Vagina (tissue), 2 donors: ENCODE results near the gene C3orf38. TPM values are rescaled to one million over a fixed set of nuclear protein-coding genes. Genes with fewer than 3 reads are reported as not detected.

ENCODE experiments used
- DNase-seq, 2 donors: peaks; one replicate each; pipeline ENCODE4 v3.0.0-alpha.2; 2017; ENCODE audit errors: extremely low spot score in 2 of 2
- H3K27ac ChIP-seq: fragments of 200-600 bp; sonication (generic); one replicate; pipeline ENCODE4 v1.5.1; 2019
- H3K27me3 ChIP-seq: fragments of 200-600 bp; sonication (generic); one replicate; pipeline ENCODE4 v1.5.1; 2019
- H3K36me3 ChIP-seq, 2 donors: fragments of 200-600 bp; sonication (generic); one replicate each; pipeline ENCODE4 v1.5.1; 2017 to 2019
- H3K4me1 ChIP-seq: fragments of 200-600 bp; sonication (generic); one replicate; pipeline ENCODE4 v1.5.1; 2019
- H3K4me3 ChIP-seq, 2 donors: fragments of 200-600 bp; sonication (generic); 1 replicate in 1 of 2; 2 replicates in 1 of 2; pipeline ENCODE4 v1.5.1; 2016 to 2019
- H3K9me3 ChIP-seq: fragments of 200-600 bp; sonication (generic); one replicate; pipeline ENCODE4 v1.5.1; 2019
- CTCF ChIP-seq, 3 experiments: fragments of 450-650 bp in 2 of 3; fragments of 200-600 bp in 1 of 3; sonication (generic) in 1 of 3; IDR thresholded peaks; one replicate each; pipeline ENCODE4 v1.5.1; 2017 to 2019; ENCODE audit warnings: antibody characterized with exemption in 3 of 3, mild to moderate bottlenecking in 2 of 3, moderate library complexity in 2 of 3
- POLR2A ChIP-seq, 2 donors: fragments of 450-650 bp; IDR thresholded peaks; one replicate each; pipeline ENCODE4 v1.6.1; 2017; ENCODE audit warnings: antibody characterized with exemption in 2 of 2, mild to moderate bottlenecking in 2 of 2, moderate library complexity in 2 of 2
- POLR2AphosphoS5 ChIP-seq, 2 donors: sonication (generic); formaldehyde crosslinking; IDR thresholded peaks; one replicate each; pipeline ENCODE4 v1.9.0; 2017; ENCODE audit warnings: antibody characterized with exemption in 2 of 2, mild to moderate bottlenecking in 2 of 2, low read depth in 1 of 2; ENCODE audit not compliant: insufficient read depth in 1 of 2
- intact Hi-C: fragments of 100-400 bp; cut with DNase I; formaldehyde crosslinking; loops from one replicate; pipeline ENCODE4 v1.15.1; 2023
- total RNA-seq: library from RNA; depleted of rRNA; stranded (reverse); fragments of >200 nt; gene quantifications from one replicate; pipeline ENCODE4 v1.2.3, GENCODE V29; 2016

Gene C3orf38
- 16.0 TPM for total RNA-seq

GRCh38 chr3:88149509-88150362, at the start of gene C3orf38:
Gene C3orf38 (plus strand): TSS chr3:88149959. CDS start chr3:88150053, 94 bp downstream.
- Histone ChIP-seq H3K36me3 (peaks cover 0 to 13% of the 10 kb centered on the region in 2 donors), H3K4me1 (peaks cover 52% of the 10 kb centered on the region), H3K27ac (peak within 1 kb of the TSS; percentile 90), H3K9me3 (no peaks in the 10 kb centered on the region), H3K27me3 (no peaks in the 10 kb centered on the region), H3K4me3 (peak within 1 kb of the TSS; percentile 67 to 76)
- intact Hi-C loops = no loop called here
- DNase-seq = peak in 1 of 2 donors; percentile 90
- TF ChIP-seq POLR2AphosphoS5 (IDR thresholded peaks at IDR 0.05; ENCODE audit: insufficient read depth in 1 of 2, low read depth in 1 of 2) = peak; percentile 69 to 86
- TF ChIP-seq CTCF (IDR thresholded peaks at IDR 0.05) = no peak
- no peak for TF ChIP-seq POLR2A (IDR thresholded peaks at IDR 0.05)

- H3K36me3 ChIP-seq = no peaks in the 10 kb centered on the region
- H3K4me3 ChIP-seq = no peak overlapping the region
- no peak for DNase-seq
- TF ChIP-seq CTCF (IDR thresholded peaks at IDR 0.05) = no peak
- no peak for TF ChIP-seq POLR2A (IDR thresholded peaks at IDR 0.05)
- H3K27me3 ChIP-seq = no peaks in the 10 kb centered on the region
- intact Hi-C loops = no loop called here
- H3K4me1 ChIP-seq = peaks cover 2% of the 10 kb centered on the region
- H3K9me3 ChIP-seq = no peaks in the 10 kb centered on the region
- H3K27ac ChIP-seq = no peak overlapping the region
Measured at GRCh38 chr3:88101142-88101541, 48.6 kb upstream of the C3orf38 start.

- Histone ChIP-seq H3K27ac (no peak overlapping the region), H3K4me1 (peaks cover 9% of the 10 kb centered on the region), H3K36me3 (no peaks in the 10 kb centered on the region), H3K4me3 (no peak overlapping the region), H3K27me3 (no peaks in the 10 kb centered on the region), H3K9me3 (no peaks in the 10 kb centered on the region)
- TF ChIP-seq POLR2A (IDR thresholded peaks at IDR 0.05) = no peak
- no peak for TF ChIP-seq POLR2AphosphoS5 (IDR thresholded peaks at IDR 0.05; ENCODE audit: insufficient read depth in 1 of 2, low read depth in 1 of 2)
- TF ChIP-seq CTCF (IDR thresholded peaks at IDR 0.05) = no peak
- intact Hi-C loops = no loop called here
- DNase-seq = no peak
Measured at GRCh38 chr3:88105325-88105724, 44.4 kb upstream of the C3orf38 start.

- Histone ChIP-seq H3K27ac (no peak overlapping the region), H3K36me3 (peaks cover 0 to 9% of the 10 kb centered on the region in 2 donors), H3K4me1 (no peaks in the 10 kb centered on the region), H3K4me3 (no peak overlapping the region), H3K9me3 (no peaks in the 10 kb centered on the region), H3K27me3 (no peaks in the 10 kb centered on the region)
- intact Hi-C loops = no loop called here
- TF ChIP-seq POLR2A (IDR thresholded peaks at IDR 0.05) (no peak), POLR2AphosphoS5 (IDR thresholded peaks at IDR 0.05; ENCODE audit: insufficient read depth in 1 of 2, low read depth in 1 of 2) (no peak)
- DNase-seq = no peak
Measured at GRCh38 chr3:88112289-88112688, 37.5 kb upstream of the C3orf38 start.

DNA sequence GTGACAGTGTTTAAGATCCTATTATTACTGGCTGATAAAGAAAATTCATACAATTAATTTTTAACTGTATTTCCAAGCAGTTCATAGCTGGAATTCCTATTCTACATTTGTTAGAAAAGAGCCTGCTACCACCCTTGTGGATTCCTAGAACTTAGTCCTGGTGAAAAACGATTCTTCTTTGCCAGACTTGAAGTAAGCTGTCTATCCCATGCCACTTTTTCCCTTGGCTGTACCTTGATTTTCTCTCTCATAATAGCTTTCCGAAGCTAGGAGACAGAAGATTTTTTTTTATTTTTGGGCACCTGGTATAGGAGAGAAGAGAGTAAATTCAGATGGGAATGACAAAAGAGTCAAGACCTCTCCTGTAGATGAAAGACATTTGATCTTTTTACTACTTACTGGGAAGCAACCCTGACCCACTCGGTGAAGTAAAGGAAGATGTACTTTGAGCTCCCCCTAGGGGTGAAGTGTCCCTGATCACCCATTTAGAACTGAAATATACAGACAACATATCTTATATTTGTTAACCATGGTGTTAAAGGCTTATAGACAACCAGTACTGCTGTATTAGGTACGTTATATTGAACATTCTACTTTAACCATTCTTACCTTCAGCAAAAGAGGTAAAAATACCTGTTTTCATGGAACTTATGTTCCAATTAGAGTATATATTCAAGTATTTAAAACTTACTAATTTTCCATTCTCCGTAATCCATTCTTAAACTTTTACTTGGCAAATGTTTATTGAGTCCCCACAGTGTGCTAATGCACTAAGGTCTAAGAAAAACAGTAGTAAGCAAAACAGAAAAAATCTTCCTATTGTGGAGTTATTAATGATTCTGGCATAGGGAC, 36.2 kb upstream of the C3orf38 start:
- H3K27me3 ChIP-seq = no peaks in the 10 kb centered on the region
- no peak for DNase-seq
- no peaks in the 10 kb centered on the region for H3K4me1 ChIP-seq
- TF ChIP-seq POLR2AphosphoS5 (IDR thresholded peaks at IDR 0.05; ENCODE audit: insufficient read depth in 1 of 2, low read depth in 1 of 2) (no peak), CTCF (IDR thresholded peaks at IDR 0.05) (peak; percentile 17 to 66 (median 55))
- no peaks in the 10 kb centered on the region for H3K9me3 ChIP-seq
- intact Hi-C loops = no loop called here
- H3K27ac ChIP-seq = no peak overlapping the region
- H3K4me3 ChIP-seq = no peak overlapping the region
- peaks cover 5 to 9% of the 10 kb centered on the region in 2 donors for H3K36me3 ChIP-seq
